SK-N-SH treated with all-trans-retinoic acid at 6 μM for 48 hours (cell line): ENCODE data around the gene WDR20.

Source experiments
- BACH2 ChIP-seq: fragments of 250-450 bp; sonication (Bioruptor Pico); IDR thresholded peaks from 2 replicates; pipeline ENCODE4 v1.9.0; 2021; ENCODE audit warnings: mild to moderate bottlenecking, borderline replicate concordance
- CSDC2 ChIP-seq: fragments of 250-450 bp; sonication (Bioruptor Pico); IDR thresholded peaks from 2 replicates; pipeline ENCODE4 v1.5.0; 2020; ENCODE audit warnings: mild to moderate bottlenecking, moderate library complexity
- RARB ChIP-seq: fragments of 250-450 bp; sonication (Bioruptor Pico); IDR thresholded peaks from 2 replicates; pipeline ENCODE4 v1.8.0; 2021; ENCODE audit warnings: mild to moderate bottlenecking, moderate library complexity
- TSHZ2 ChIP-seq: fragments of 250-450 bp; sonication (Bioruptor Pico); IDR thresholded peaks from 2 replicates; pipeline ENCODE4 v1.5.0; 2020; ENCODE audit warnings: mild to moderate bottlenecking, moderate library complexity

- TF ChIP-seq BACH2 (CRISPR knock-in tag) (no peak), TSHZ2 (CRISPR knock-in tag) (no peak), CSDC2 (CRISPR knock-in tag) (no peak), RARB (CRISPR knock-in tag) (no peak)
These were observed 18.1 kb upstream of the WDR20 start for GRCh38 chr14:102121567-102121966.
